HG02943 (cell line): ENCODE measurements around the gene PIF1.

Source experiments
- ATAC-seq: cut with Tn5 transposase; IDR thresholded peaks from one replicate; pipeline ENCODE4 v1.9.1; 2021; ENCODE audit warnings: mild to moderate bottlenecking, low read depth, moderate library complexity; ENCODE audit not compliant: unreplicated experiment

Gene PIF1

GRCh38 chr15:64779024-64779423, 46.4 kb downstream of the PIF1 start:
- ATAC-seq = no peak

DNA sequence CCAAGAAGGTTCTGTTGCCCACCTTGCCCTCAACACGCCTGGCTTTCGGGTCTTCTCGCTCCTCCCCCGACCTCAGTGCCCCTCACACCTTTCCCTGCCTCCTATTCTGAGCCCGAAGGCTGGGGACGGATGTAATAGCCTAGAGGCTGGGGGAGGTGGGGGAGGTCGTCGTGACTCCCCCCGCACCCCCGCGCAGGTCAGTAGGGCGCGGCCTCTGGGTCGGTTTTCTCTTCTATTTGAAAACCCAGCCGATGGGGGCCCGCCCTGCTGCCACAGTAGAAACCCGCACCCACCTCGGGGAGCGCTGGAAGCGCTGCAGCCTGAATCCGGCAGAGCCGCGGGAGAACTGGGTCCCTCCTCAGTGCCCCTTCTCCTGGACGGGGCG, 49.1 kb downstream of the PIF1 start:
- ATAC-seq = no peak

GRCh38 chr15:64775551-64776401, 49.7 kb downstream of the PIF1 start, which contains the start of gene RBPMS2:
RBPMS2 (minus strand) TSS chr15:64775589; CDS start chr15:64775319, 270 bp downstream.
- no peak for ATAC-seq

DNA sequence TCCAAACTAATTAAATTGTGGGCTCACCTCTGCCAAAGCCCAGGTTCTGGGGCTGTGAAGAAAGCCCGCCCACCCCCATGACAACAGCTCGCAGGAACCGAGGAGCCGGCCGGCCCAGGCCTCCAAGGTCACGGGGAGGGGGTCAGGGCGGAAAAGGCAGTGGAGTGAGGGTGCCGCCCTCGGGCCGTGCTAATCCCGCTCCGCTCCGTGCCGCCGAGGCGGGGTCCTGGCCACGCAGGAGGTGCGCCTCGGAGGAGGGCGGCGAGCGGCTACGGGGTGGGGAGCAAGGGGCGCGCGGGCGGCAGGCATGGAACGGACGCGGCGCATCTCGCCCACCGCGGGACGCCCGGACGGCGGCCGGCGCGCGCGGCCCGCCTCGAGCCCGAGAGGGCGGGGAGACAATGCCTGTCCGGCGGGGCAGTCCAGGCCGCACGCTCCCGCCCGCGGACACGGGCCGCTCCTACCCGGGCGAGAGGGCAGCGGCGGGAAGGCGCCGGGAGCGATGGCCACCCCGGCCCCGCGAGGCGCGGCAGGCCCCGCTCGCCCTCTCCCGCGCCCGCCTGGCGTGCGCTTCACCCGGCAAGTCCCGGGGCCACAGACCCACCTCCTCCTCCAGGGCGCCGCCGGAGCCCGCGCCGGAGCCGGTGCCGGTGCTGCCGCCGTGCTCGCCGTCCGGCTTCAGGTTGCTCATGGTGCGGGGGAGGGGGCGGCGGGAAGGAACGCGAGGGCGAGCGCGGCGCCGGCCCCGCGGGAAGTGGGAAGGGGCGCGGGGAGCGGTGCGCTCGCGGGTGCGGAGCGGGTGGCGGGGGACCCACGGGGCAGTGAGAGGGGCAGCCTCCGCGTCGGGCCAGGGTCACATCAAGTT, 50.6 kb downstream of the PIF1 start:
- ATAC-seq = no peak

GRCh38 chr15:64774037-64774628, 51.3 kb downstream of the PIF1 start:
- ATAC-seq = no peak

DNA sequence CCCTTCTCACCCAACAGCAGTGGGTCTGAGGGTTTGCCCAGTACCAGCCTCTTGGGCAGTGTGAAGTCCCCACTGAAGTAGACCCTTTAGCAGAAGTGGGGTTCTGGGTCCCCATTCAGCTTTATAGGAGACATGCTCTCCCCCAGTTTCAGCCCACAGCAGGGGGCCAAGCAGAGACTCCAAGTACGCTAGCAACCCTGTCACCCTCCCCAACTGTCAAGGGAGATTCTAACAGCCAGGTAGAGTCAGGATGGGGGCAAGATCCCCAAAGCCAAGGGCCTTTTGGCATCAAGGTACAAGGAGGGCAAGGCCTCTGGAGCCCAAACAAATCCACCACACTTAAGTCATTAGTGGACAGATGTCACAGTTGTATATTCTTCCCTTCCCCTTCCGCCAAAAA, 51.8 kb downstream of the PIF1 start:
- no peak for ATAC-seq

DNA sequence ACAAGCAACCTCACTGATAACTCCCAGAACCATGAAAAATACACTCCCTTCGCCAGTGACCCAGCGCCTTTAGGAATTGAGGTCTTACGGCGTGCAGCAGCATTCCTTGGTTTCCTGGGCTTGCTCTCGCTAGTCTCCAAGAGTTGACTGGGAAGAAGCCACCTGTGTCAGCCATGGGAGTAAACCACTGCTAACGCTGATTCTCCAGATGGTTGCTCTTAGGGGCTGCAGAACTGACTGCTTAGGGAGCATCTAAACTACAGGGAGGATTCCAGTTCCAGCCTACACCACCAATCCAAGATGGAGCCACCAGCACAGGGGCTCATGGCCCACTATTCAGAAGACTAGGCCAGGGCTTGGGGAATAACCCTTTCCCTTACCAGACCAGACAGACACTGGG, 52.5 kb downstream of the PIF1 start:
- ATAC-seq = no peak

GRCh38 chr15:64772488-64772887, 53.0 kb downstream of the PIF1 start:
- no peak for ATAC-seq

DNA sequence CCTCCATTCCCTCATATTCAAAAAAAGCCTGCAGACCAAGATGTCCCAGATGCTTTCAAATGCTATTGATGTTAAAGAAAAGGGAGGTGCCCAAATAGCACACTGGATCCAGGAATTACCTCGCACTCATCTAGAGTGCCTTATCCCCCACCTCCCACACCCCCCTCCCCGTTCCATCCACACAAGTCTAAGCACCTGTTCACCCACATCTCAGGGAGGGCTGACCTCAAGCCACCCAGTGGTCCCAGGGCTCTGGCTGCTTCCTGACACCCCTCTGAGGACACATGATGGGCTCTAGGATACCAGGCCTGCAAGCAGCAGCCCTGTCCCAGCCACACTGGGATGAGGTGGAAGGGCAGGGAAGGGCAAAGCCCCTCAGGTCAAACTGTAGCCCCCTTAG, 54.8 kb downstream of the PIF1 start:
- no peak for ATAC-seq

- ATAC-seq = no peak
Observed at GRCh38 chr15:64767203-64767602, 58.2 kb downstream of the PIF1 start.

GRCh38 chr15:64766058-64766457, 59.4 kb downstream of the PIF1 start:
- ATAC-seq = no peak
